NCI-H446 treated with DMSO at 0.1 percent for 48 hours (cell line): Measurements from ENCODE around the gene KLHL22.

Experiments used
- DNase-seq: peaks from one replicate; lab custom pipeline; 2025; lab: John Stamatoyannopoulos, UW

KLHL22 gene

GRCh38 chr22:20432244-20432686 is 63.3 kb downstream of the KLHL22 start:
- no peak for DNase-seq

- no peak for DNase-seq
Measured at GRCh38 chr22:20431511-20432192, 63.9 kb downstream of the KLHL22 start.

GRCh38 chr22:20430720-20431510 is 64.7 kb downstream of the KLHL22 start:
- no peak for DNase-seq

- DNase-seq: no peak
Measured at GRCh38 chr22:20430101-20430719, 65.4 kb downstream of the KLHL22 start.

- DNase-seq: no peak
Measured at GRCh38 chr22:20429254-20430100, 66.1 kb downstream of the KLHL22 start.

- no peak for DNase-seq
Measured at GRCh38 chr22:20428496-20429253, 66.9 kb downstream of the KLHL22 start.

- DNase-seq: no peak
Measured at GRCh38 chr22:20427945-20428417, 67.6 kb downstream of the KLHL22 start.

GRCh38 chr22:20427104-20427944 is 68.3 kb downstream of the KLHL22 start:
- DNase-seq: no peak

- no peak for DNase-seq
Measured at GRCh38 chr22:20426259-20426615, 69.4 kb downstream of the KLHL22 start.

GRCh38 chr22:20425566-20426258 is 69.9 kb downstream of the KLHL22 start:
- DNase-seq: no peak

- DNase-seq: no peak
Measured at GRCh38 chr22:20424932-20425565, 70.5 kb downstream of the KLHL22 start.

GRCh38 chr22:20424568-20424931 is 71.0 kb downstream of the KLHL22 start:
- DNase-seq: no peak

- no peak for DNase-seq
Measured at GRCh38 chr22:20423906-20424551, 71.6 kb downstream of the KLHL22 start.

- DNase-seq: no peak
Measured at GRCh38 chr22:20423008-20423905, 72.3 kb downstream of the KLHL22 start.

- DNase-seq: no peak
Measured at GRCh38 chr22:20422271-20423007, 73.2 kb downstream of the KLHL22 start.

- DNase-seq: no peak
Measured at GRCh38 chr22:20421507-20421874, 74.1 kb downstream of the KLHL22 start.
